GM12874 (cell line): ENCODE data around the gene RNF112.

Experiments
- CTCF ChIP-seq: IDR thresholded peaks from 2 replicates; pipeline ENCODE4 v1.5.1; 2011; ENCODE audit warnings: low read depth, mild to moderate bottlenecking, control low read depth, low read length, moderate library complexity; ENCODE audit not compliant: insufficient read depth

Gene RNF112

GRCh38 chr17:19364699-19365498 lies 46.1 kb upstream of the RNF112 start:
- no peak for TF ChIP-seq CTCF

GRCh38 chr17:19365499-19365817 lies 45.6 kb upstream of the RNF112 start:
- no peak for TF ChIP-seq CTCF

GRCh38 chr17:19365833-19366636 lies 45.0 kb upstream of the RNF112 start:
- no peak for TF ChIP-seq CTCF

- no peak for TF ChIP-seq CTCF
Observed at GRCh38 chr17:19366637-19366972, 44.4 kb upstream of the RNF112 start.

GRCh38 chr17:19368229-19368628 lies 42.8 kb upstream of the RNF112 start:
- TF ChIP-seq CTCF, result no peak

- TF ChIP-seq CTCF, result no peak
Observed at GRCh38 chr17:19369107-19369778, 41.8 kb upstream of the RNF112 start.

GRCh38 chr17:19369846-19370492 lies 41.1 kb upstream of the RNF112 start:
- no peak for TF ChIP-seq CTCF
